Measurements from ENCODE around the gene TVP23C.

- TF ChIP-seq CTCF (IDR thresholded peaks at IDR 0.05) (no peak), POLR2AphosphoS5 (IDR thresholded peaks at IDR 0.05) (no peak), EP300 (IDR thresholded peaks at IDR 0.05) (no peak), POLR2A (IDR thresholded peaks at IDR 0.05) (no peak)
Observed at GRCh38 chr17:15467592-15467991, 95.7 kb downstream of the TVP23C start, which contains the start of gene CDRT4.

All from gastroesophageal sphincter (tissue), 3 donors.